GM12864 (cell line): ENCODE data around the gene GCLC.
A peak's percentile ranks its signal among the peaks of the same experiment; 100 is the strongest.

Source experiments
- DNase-seq: peaks from one replicate; pipeline ENCODE4 v3.0.0-alpha.2; 2011; ENCODE audit warnings: low read depth
- H3K4me3 ChIP-seq: 2 replicates; pipeline ENCODE4 v1.5.1; 2011; ENCODE audit warnings: mild to moderate bottlenecking, low read depth, low read length, control low read depth
- TF ChIP-seq, protein P1 (sequence below): IDR thresholded peaks from 2 replicates; pipeline ENCODE4 v1.5.1; 2011; ENCODE audit warnings: low read depth, mild to moderate bottlenecking, moderate library complexity, low read length, control low read depth, inconsistent platforms; ENCODE audit errors: missing control alignments

GCLC gene

DNA sequence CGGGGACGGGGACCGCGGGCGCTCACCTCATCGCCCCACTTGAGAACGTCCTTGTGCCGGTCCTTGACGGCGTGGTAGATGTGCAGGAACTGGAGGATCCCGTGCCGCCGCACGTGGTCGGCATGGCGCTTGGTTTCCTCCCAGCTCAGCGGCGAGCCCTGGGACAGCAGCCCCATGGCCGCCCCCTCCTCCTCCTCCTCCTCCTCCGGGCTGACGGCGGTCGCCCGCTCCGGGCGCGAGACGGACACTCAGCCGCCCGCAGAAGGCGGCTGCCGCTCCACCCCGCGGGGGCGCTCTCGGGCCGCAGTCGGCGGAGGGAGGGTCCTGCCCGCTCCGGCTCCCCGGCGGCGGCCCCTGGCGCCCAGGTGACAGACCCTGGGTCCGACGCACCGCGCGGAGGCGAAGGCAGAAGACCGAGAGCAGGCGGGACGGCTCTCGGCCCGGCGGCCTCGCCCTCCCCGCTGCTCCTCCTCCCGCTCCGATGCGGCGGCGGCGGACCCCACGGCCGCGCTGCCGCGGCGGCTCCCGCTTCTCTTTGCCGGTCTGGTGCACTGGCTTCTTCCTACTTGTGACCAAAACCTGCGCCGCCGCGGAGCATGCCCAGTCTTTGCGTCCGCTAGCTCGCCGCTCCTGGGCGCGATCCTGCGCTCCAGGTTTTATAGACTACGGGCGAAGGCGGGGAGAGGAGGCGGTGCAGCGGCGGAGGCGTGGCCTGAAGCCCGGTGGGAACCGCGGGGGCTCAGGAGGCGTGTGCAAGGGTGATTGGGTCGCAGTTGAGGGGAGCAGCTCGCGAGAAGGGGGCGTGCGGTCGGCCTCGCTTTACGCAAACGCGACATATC lies at the start of gene GCLC:
Gene GCLC (minus strand): TSS at position 632 of the 839 bp plus-strand sequence. CDS start 456 bp downstream, at position 176.
- TF ChIP-seq, protein P1, sequence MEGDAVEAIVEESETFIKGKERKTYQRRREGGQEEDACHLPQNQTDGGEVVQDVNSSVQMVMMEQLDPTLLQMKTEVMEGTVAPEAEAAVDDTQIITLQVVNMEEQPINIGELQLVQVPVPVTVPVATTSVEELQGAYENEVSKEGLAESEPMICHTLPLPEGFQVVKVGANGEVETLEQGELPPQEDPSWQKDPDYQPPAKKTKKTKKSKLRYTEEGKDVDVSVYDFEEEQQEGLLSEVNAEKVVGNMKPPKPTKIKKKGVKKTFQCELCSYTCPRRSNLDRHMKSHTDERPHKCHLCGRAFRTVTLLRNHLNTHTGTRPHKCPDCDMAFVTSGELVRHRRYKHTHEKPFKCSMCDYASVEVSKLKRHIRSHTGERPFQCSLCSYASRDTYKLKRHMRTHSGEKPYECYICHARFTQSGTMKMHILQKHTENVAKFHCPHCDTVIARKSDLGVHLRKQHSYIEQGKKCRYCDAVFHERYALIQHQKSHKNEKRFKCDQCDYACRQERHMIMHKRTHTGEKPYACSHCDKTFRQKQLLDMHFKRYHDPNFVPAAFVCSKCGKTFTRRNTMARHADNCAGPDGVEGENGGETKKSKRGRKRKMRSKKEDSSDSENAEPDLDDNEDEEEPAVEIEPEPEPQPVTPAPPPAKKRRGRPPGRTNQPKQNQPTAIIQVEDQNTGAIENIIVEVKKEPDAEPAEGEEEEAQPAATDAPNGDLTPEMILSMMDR, result peak; percentile 63
- peak; percentile 86 for DNase-seq
- H3K4me3 ChIP-seq, result peak within 1 kb of the TSS; percentile 91

DNA sequence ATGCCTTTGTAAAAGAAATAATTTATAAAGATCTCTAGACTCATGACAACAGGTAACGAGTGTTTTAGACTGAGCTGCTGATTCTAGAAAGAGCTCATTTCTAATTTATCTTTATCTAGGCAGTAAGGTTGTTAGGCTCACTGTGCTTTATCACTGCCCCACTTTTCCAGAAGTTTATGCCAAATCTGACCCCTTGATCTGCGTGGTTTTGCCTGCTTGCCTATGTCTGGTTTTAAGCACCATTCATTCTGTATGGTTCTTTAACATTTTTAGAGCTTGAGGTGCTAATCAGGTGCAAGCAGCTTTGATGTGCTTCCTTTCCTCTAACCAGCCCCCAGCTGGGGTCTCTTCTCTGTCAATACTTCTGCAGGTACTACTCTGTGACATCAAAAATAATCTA lies 49.7 kb upstream of the GCLC start:
- no peak for DNase-seq
- H3K4me3 ChIP-seq, result no peak overlapping the region
- TF ChIP-seq, protein P1, result no peak

DNA sequence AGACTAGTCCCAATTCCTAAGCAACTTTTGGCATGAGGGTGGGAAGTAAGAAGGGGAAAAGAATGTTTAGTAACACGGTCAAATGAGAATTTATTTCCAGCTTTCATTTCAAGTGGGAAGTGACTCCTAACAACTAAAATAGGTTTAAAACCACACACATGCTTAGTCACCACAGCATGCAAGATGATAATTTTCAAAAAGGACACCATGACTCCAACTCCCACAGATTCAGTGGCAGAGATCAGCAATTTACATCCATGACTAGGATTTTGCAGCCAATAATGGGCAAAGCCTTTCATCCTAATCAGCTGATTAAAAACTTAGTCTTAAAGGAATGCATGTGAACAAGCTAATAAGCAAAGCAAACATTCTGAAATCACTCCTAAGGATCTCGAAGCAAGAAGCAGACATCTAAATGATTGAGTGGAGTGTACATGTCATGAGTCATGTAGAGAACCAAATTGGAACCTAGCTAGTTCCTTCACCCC lies 48.1 kb upstream of the GCLC start:
- no peak overlapping the region for H3K4me3 ChIP-seq
- DNase-seq, result no peak
- TF ChIP-seq, protein P1, result no peak

DNA sequence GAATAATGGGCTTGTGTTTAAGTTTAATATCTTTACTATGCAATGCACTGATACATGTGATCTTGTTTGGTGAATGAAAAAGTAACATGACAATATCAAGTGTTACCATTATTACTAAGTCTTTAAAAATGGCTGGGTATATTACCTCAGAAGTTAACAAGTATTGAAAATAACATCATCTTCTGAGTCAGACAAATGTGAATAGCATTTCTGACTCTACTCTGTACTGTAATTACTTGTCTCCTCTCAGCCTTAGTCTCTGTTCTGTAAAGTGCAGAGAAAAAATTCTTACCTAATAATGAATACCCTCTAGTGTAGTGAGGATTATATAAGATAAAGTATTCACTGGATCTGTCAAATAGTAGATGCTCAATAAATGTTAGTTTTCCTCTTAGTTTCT lies 47.0 kb upstream of the GCLC start:
- DNase-seq, result no peak
- no peak overlapping the region for H3K4me3 ChIP-seq
- TF ChIP-seq, protein P1, result no peak

DNA sequence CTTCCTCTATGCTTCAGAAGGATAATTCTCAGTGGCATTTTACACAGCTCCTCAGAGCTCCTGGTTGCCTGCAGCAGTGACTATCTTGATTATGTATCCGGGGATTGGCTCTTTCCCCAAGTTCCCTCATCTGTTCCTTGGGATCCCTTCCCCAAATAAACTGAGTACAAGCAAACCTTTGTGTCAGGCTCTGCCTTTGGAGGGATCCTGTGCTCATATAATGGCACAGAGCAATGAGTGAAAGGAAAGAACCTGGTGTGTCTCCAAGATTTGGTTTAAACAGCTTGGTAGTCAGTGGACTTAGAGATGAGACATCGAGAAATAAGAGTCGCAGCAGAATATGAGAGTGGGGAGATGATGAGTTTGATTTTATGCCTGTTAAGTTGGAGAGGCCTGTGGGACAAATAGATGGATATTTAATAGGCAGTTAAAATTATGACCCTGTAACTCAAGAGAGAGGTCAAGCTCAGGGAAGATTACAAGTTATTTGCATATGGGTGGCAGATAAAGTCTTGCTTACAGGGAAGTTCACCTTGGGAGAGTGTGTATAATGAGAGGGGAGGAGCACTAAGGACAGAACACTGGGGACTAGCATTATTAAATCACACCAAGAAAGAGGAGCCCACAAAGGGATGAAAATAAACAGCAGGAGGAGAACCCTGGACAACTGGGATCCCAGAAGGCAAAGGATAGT lies 44.1 kb upstream of the GCLC start:
- TF ChIP-seq, protein P1, result no peak
- DNase-seq, result no peak
- H3K4me3 ChIP-seq, result no peak overlapping the region

DNA sequence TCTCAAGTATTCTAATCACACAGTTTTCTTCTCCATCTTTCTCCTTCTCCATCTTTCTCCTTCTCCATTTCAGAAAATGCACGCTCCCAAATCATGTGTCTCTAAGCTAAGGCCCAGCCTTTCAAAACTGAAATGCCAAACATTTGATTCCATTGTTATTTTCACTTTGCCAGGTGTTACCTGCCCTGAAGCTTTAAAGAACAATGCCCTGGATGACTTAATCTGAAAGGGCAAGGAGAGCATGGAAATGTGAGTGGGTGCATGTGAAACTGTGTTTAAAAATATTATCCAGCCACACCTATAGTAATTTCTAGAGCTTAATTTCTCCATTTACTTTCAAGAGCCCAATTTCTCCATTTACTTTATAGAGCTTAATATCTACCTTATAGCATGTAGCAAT lies 42.4 kb upstream of the GCLC start:
- H3K4me3 ChIP-seq, result no peak overlapping the region
- TF ChIP-seq, protein P1, result no peak
- DNase-seq, result no peak
